ENCODE data around the gene HTRA3. TPM values are rescaled to one million over a fixed set of nuclear protein-coding genes. Genes with fewer than 3 reads are reported as not detected.

HTRA3 gene
- total RNA-seq, 1 experiment from 2014 or later, result 0.64 TPM

- Histone ChIP-seq H3K4me3 (ENCODE audit: low read depth, low read length, poor library complexity, severe bottlenecking) (no peak overlapping the region), H3K27me3 (replicated peaks; ENCODE audit: insufficient read depth, low read depth, low read length, poor library complexity) (peaks cover 3% of the 10 kb centered on the region), H3K27ac (ENCODE audit: low read depth, low read length, poor library complexity, severe bottlenecking) (no peak overlapping the region), H3K36me3 (ENCODE audit: insufficient read depth, low read length, poor library complexity, severe bottlenecking) (no peaks in the 10 kb centered on the region), H3K9me3 (ENCODE audit: low read depth, low read length, poor library complexity, severe bottlenecking) (no peaks in the 10 kb centered on the region), H3K4me1 (ENCODE audit: insufficient read depth, low read length, poor library complexity, severe bottlenecking) (no peaks in the 10 kb centered on the region)
- POLR2A ChIA-PET (ENCODE audit: low non-redundant PET), result no interaction called here
- intact Hi-C loops (cut with micrococcal nuclease; ENCODE audit: unreplicated experiment), result no loop called here
- no TSS peak for BruUV-seq (replicated peaks)
- no peak for DNase-seq (ENCODE audit: low spot score)
- no peak for TF ChIP-seq EZH2 (IDR thresholded peaks at IDR 0.05; ENCODE audit: borderline replicate concordance, low read depth, low read length, poor library complexity, severe bottlenecking)
- no peak for TF ChIP-seq CTCF (conservative IDR thresholded peaks at IDR 0.05; ENCODE audit: low read depth, low read length)
- CTCF ChIA-PET, result interaction anchor here (2.2 kb wide), 1 partner anchor 99 kb away, joined by 5 read pairs; no protein-coding TSS in a partner anchor
These were observed 72.1 kb downstream of the HTRA3 start for GRCh38 chr4:8341691-8342090.

- POLR2A ChIA-PET (ENCODE audit: low non-redundant PET), result no interaction called here
- no peak overlapping the region for H3K4me3 ChIP-seq (ENCODE audit: low read depth, low read length, poor library complexity, severe bottlenecking)
- intact Hi-C loops (cut with micrococcal nuclease; ENCODE audit: unreplicated experiment), result no loop called here
- TF ChIP-seq EZH2 (IDR thresholded peaks at IDR 0.05; ENCODE audit: borderline replicate concordance, low read depth, low read length, poor library complexity, severe bottlenecking) (no peak), CTCF (conservative IDR thresholded peaks at IDR 0.05; ENCODE audit: low read depth, low read length) (peak; percentile 57)
- DNase-seq (ENCODE audit: low spot score), result no peak
- no peaks in the 10 kb centered on the region for H3K36me3 ChIP-seq (ENCODE audit: insufficient read depth, low read length, poor library complexity, severe bottlenecking)
- no peaks in the 10 kb centered on the region for H3K9me3 ChIP-seq (ENCODE audit: low read depth, low read length, poor library complexity, severe bottlenecking)
- no TSS peak for BruUV-seq (replicated peaks)
- H3K27me3 ChIP-seq (replicated peaks; ENCODE audit: insufficient read depth, low read depth, low read length, poor library complexity), result peaks cover 8% of the 10 kb centered on the region
- H3K27ac ChIP-seq (ENCODE audit: low read depth, low read length, poor library complexity, severe bottlenecking), result no peak overlapping the region
- no peaks in the 10 kb centered on the region for H3K4me1 ChIP-seq (ENCODE audit: insufficient read depth, low read length, poor library complexity, severe bottlenecking)
- CTCF ChIA-PET, result interaction anchor here (2.2 kb wide), 1 partner anchor 101 kb away, joined by 5 read pairs; no protein-coding TSS in a partner anchor
These were observed 73.2 kb downstream of the HTRA3 start for GRCh38 chr4:8342651-8343261.

- Histone ChIP-seq H3K9me3 (ENCODE audit: low read depth, low read length, poor library complexity, severe bottlenecking) (no peaks in the 10 kb centered on the region), H3K36me3 (ENCODE audit: insufficient read depth, low read length, poor library complexity, severe bottlenecking) (no peaks in the 10 kb centered on the region), H3K27ac (ENCODE audit: low read depth, low read length, poor library complexity, severe bottlenecking) (no peak overlapping the region), H3K4me3 (ENCODE audit: low read depth, low read length, poor library complexity, severe bottlenecking) (no peak overlapping the region), H3K4me1 (ENCODE audit: insufficient read depth, low read length, poor library complexity, severe bottlenecking) (no peaks in the 10 kb centered on the region), H3K27me3 (replicated peaks; ENCODE audit: insufficient read depth, low read depth, low read length, poor library complexity) (peaks cover 8% of the 10 kb centered on the region)
- TF ChIP-seq EZH2 (IDR thresholded peaks at IDR 0.05; ENCODE audit: borderline replicate concordance, low read depth, low read length, poor library complexity, severe bottlenecking) (no peak), CTCF (conservative IDR thresholded peaks at IDR 0.05; ENCODE audit: low read depth, low read length) (no peak)
- POLR2A ChIA-PET (ENCODE audit: low non-redundant PET), result no interaction called here
- CTCF ChIA-PET, result interaction anchor here (2.2 kb wide), 1 partner anchor 101 kb away, joined by 5 read pairs; no protein-coding TSS in a partner anchor
- no TSS peak for BruUV-seq (replicated peaks)
- intact Hi-C loops (cut with micrococcal nuclease; ENCODE audit: unreplicated experiment), result no loop called here
- DNase-seq (ENCODE audit: low spot score), result no peak
These were observed 73.9 kb downstream of the HTRA3 start for GRCh38 chr4:8343262-8343966.
